GM21723 (cell line): ENCODE results near the gene FN1.

Source experiments
- ATAC-seq: cut with Tn5 transposase; IDR thresholded peaks from one replicate; pipeline ENCODE4 v1.9.1; 2021; ENCODE audit warnings: mild to moderate bottlenecking, moderate library complexity; ENCODE audit not compliant: unreplicated experiment

Gene FN1

GRCh38 chr2:215435870-215436704 is at the start of gene FN1:
Gene FN1, minus strand, starts transcription at chr2:215436068. Its CDS starts 266 bp downstream, at chr2:215435802.
- ATAC-seq = peak; percentile 71

- no peak for ATAC-seq
Measured at GRCh38 chr2:215485032-215485431, 49.2 kb upstream of the FN1 start.

- ATAC-seq = no peak
Measured at GRCh38 chr2:215484570-215484969, 48.7 kb upstream of the FN1 start.

- ATAC-seq = no peak
Measured at GRCh38 chr2:215483431-215483830, 47.6 kb upstream of the FN1 start.

DNA sequence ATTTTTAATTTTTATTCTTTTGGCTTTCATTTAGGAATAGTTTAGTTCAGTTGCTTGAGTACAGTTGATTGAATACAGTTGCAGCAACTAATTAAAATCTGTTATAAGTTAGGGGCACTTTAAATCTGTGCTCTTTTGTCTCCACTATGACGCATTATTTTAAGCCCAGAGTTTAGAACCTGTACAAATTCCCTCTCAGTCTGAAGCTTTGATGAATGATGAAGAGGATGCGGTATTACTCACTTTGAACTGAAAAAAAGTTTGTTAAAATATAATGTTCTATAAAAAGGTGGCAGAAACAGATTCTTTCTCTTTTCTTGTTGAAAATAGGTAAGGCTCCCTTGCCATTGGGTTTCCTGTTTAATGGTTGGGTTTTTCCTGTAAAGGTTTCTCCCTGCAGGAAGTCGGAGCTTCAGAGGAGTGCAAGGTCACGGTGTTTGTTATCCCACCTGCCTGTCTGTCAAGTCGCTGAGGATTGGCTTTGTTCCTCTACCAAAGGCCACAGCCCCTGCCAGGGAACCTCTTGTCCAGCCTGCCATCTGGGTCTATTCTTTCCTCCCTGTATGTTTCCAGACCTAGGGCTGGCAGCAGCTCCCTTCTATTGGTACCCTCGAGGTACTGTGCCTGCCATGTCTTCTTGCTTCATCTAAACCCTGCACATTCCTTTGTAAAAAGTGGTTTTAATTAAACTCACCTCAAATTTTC is 43.8 kb upstream of the FN1 start:
- ATAC-seq = no peak

DNA sequence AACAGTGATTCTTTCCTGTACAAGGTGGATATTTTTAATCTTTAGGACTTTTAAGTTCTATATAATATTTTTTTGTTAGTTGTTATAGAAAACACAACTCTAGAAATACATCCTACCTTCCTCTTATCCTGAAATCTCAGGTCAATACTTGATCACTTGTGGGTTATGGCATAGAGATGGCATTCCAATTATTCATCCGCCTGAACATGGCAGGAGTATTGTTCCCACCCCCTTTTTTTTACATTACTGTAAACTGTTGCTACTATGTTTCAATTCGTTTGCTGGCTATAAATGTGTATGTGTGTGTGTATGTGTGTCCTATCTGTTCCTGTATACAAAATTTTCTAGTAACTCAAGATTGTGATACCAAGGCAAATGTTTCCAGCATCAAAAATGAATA is 43.3 kb upstream of the FN1 start:
- no peak for ATAC-seq

DNA sequence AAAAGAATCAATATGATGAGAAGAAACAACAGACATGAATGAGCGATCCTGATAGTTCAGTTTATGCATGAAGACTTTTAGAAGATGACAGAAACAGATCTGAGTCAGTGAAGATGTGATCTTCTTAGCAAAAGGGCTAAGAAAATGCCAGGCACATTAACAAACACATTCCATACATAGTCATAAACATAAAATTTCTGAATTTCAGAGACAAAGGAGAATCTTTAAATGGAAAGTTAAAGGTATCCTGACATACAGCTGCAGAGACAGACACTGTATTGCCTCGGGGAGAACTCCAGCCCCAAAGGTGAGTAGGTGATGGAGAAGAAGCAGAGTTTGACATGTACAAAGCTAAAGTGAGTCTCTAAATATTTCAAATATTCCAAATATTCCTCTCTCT is 40.6 kb upstream of the FN1 start:
- ATAC-seq = no peak

GRCh38 chr2:215466097-215466909 is 30.4 kb upstream of the FN1 start:
- no peak for ATAC-seq

DNA sequence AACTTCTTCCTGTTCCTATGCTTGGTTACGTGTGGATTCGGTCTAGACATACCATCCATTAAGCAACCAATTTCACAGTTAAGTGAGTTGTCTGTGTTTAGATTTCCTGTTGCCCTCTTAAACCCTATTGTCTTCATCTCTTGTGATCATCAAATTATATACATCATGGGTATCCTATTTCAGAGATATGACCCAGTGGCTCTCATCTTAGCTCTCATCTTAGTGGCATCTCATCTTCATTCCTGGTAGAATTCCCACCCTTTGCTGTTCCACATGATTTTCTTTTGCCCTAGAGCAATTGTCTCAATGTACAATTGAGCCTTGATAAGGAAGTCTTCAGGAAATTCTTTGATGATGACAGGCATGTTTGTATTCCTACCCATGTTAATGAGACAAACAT is 29.4 kb upstream of the FN1 start:
- no peak for ATAC-seq

GRCh38 chr2:215461836-215462532 is 26.1 kb upstream of the FN1 start:
- ATAC-seq = no peak

DNA sequence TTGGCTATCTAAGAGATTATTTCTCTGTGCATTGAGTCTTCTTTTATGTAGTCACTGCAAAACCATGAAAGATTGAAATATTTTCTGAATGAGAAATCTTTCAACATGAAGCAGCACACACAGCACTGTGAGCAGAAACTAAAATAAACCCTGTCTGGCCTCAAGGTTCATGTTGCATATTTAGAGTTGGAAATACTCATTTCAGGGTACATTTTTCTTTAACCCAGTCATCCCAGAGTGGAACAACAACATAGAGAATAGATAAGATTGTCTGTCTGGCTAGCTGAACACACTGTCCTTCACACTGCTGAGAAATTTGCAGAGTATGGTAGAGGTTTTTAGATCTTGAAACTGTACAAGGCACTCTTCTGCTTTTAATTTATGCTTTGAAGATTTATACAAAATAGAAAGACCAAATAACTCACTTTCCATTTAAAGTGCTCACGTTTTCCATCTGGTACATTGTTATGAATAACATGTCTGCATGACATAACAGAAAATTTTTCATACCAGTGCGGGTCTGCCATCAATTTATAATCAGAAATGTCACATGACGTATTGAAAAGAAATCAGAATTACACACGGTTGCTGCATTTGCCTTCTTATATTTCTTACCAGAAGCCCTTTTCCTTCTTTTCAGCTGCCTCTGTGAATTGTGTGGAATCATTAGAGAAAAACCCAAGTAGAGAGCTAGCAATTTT is 25.0 kb upstream of the FN1 start:
- ATAC-seq = no peak

DNA sequence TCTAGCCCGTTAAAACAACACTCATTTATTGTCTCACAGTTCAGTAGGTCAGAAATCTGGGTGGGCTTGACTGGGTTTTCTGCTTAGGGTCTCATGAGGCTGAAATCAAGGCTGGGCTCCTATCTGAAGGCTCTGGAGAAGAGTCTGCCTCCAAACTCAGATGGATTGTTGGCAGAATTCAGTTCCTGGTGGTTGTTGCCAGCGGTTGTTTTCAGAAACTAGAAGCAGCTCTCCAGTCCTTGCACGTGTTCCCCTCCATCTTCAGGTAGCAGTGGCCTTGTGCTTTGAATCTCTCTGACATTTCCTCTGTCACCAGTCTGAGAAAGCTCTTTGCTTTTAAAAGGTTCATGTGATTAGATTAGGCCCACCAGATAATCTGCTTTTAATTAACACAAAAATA is 20.1 kb upstream of the FN1 start:
- no peak for ATAC-seq

DNA sequence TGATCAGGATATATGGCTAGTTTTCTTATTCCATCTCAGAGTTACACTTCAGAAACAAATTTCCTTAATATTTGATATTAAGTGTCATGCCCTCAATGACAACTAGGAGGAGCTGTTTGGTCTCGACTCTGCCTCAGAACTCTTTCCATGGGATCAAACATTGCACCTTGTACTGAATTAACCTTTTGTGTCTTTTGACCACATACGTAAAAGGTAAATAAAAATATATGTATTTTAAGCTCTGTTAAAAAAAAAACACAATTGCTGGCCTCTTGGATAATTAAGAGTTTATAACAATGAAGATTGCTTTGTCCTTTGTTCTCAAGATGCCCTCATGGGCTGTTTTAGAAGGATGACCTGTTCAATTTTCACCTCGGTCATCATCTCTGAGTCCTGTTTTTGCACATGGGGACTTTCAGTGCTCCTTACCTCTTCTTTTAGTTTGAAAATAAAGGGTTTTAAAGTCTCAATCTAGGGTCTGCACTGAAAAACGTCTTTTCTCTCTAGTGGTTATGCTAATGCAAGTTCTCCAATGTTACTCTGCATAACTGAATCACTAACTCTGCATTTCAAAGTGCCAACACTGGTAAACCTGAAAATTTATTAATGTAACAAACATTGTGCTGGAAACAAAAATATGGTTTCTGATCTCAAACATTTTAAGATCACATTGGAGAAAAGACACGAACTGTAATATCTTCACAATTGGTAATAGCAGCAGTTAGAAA is 18.8 kb upstream of the FN1 start:
- ATAC-seq = peak; percentile 72

DNA sequence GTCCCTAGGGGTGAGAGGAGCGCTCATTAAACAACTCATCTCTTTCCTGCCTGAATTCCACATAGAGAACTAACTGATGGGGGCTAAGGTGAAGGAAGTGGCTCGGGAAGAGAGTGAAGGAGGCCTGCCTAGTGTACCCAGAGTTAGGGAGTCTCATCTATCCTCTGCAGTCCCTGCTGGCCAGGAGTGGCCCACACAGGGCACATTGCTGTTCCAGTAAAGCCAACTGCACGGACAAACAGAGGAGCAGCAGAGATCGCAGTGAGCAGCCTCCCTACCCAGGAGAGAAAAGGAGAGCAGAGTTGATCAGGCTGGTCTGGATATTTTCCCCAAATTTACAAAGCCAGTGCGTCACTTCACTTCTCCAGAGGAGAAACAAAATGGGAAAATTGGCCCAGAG is 16.9 kb upstream of the FN1 start:
- ATAC-seq = no peak

GRCh38 chr2:215451012-215451756 is 15.3 kb upstream of the FN1 start:
- no peak for ATAC-seq

DNA sequence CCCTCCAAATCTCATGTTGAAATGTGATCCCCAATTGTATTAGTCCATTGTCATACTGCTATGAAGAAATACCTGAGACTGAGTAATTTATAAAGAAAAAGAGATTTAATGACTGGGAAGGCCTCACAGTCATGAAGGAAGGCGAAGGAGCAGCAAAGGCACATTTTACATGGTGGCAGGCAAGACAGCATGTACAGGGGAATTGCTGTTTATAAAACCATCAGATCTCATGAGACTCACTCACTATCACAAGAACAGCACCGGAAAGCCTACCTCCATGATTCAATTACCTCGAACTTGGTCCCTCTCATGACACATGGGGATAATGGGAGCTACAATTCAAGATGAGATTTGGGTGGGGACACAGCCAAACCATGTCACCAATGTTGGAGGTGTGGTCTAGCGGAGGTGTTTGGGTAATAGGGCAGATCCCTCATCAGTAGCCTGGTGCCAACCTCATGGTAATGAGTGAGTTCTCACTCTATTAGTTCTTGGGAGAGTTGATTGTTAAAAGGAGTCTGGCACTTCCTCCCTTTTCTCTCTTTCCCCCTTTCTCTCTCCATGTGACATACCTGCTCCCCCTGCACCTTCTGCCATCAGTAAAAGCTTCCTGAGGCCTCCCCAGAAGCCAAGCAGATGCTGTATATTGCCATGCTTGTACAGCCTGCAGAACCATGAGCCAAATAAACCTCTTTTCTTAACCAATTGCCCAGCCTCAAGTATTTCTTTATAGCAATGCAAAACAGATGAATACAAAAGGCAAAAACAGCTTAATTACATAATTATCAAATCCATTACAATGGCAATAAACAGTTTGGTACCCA is 14.5 kb upstream of the FN1 start:
- ATAC-seq = no peak

- no peak for ATAC-seq
Measured at GRCh38 chr2:215447673-215448081, 11.8 kb upstream of the FN1 start.

- no peak for ATAC-seq
Measured at GRCh38 chr2:215447056-215447455, 11.2 kb upstream of the FN1 start.
